ENCODE measurements around the gene NCOA7.

The NCOA7 gene

GRCh38 chr6:125790358-125791150 lies at the start of gene NCOA7:
TSS of gene NCOA7 (plus strand) at chr6:125790960. CDS start at chr6:125815355, 24,395 bp downstream.
- DNase-seq (ENCODE audit: low read depth): peak; percentile 80

- no peak for DNase-seq (ENCODE audit: low read depth)
Measured at GRCh38 chr6:125741336-125741735, 49.4 kb upstream of the NCOA7 start.

DNA sequence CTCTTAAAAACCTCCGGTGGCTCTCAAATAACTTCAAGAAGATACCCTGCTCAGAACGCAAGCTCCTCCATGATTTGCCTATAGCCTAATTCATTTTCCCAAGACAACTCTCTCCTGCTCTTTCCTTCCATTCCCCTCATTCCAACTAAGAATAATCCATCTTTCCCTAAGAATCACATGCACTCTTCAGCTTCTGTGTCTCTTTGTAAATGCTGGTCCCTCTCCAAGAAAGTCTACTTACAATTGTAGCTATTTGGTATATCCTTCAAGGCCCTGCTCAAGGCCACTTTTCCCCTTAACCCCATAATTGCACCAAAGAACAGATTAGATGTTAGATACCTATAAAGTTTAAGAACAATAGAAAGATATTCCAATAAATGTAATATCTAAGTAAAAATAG lies 48.7 kb upstream of the NCOA7 start:
- DNase-seq (ENCODE audit: low read depth): no peak

DNA sequence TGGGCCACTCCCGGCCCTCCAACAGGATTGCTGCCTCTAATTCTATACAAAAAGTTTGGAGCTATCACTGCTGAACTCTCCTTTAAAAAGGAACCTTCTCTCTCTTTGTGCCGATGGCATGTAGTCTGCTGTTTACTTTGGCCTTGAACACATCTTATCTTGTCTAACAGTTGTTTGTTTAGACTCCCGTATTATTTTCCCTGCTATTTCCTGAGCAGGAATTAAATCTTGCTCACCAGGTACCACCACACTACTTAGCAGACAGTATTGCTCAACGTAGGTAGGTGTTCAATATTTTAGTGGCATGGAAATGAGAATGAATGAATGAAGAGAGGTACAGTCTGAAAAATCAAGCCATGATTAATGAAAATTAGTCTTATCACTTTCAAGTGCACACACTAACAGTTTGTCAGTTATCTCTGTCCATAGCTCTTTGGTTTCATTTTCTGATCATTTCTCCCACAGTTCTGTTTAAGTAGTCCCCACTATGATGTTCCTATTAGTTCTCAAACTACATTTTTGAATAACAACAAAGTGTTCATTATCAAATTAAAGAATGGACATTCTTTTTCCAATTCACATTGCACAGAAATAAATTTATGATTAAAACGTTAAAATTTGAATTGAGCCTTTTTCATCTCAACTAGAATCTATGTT lies 48.2 kb upstream of the NCOA7 start:
- no peak for DNase-seq (ENCODE audit: low read depth)

DNA sequence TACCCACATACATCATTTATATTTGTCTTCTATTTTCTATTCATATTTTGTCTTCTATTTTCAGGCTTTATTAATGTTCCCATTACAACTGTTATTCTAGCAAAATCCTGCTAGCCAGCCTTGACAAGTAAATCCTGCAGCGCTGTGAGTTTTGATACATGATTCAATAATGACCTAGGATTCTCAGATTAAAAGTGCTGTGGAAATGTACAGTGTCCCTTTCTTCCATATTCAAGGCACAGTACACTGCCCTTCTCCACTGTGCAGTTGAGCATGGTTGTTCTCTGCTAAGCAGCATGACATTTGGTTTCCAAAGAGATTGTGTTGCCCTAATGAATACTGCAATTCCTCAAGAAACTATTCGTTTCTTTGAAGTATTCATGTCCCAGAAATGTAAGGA lies 47.2 kb upstream of the NCOA7 start:
- DNase-seq (ENCODE audit: low read depth): no peak

GRCh38 chr6:125745281-125746018 lies 45.3 kb upstream of the NCOA7 start:
- DNase-seq (ENCODE audit: low read depth): no peak

GRCh38 chr6:125746019-125746414 lies 44.7 kb upstream of the NCOA7 start:
- no peak for DNase-seq (ENCODE audit: low read depth)

DNA sequence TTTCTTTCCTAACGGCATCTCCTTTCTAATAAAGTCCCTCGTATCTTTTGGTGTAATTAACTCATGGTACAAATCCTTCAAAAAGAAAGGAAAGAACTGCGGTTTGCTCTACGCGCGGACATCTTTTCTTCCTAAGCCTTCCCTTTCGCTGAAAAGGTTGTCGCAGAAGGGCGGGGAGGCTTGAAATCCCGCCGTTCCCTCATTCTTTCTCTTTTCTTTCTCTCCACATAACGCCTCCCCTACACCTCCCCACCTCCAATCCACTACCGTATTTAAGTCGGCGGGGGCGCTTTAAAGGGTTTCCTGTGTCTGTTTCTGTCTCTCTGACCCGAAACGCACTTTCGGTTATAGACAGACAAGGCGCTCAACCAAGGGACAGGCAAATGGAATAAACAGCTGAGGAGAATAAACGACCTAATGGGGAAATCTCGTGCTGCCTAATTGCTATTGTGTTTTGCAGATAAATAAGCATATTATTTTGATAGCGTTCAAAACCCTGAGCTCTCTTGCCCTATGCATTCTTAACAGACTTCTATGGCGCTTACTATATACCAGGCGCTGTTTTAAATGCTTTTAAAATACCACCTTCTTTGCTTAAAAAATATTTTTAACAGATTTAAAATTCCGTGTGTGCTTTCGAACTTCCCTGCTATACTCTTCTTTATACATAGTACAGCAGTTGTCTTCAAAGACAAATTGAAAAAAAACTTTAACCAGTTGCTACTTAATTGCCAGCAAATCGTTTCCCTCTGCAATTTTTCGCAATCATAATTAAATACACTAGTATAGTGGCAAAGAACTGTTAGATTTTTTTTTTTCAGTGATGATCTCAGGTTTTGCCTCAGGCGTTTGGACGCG lies 43.8 kb upstream of the NCOA7 start:
- DNase-seq (ENCODE audit: low read depth): peak; percentile 55

DNA sequence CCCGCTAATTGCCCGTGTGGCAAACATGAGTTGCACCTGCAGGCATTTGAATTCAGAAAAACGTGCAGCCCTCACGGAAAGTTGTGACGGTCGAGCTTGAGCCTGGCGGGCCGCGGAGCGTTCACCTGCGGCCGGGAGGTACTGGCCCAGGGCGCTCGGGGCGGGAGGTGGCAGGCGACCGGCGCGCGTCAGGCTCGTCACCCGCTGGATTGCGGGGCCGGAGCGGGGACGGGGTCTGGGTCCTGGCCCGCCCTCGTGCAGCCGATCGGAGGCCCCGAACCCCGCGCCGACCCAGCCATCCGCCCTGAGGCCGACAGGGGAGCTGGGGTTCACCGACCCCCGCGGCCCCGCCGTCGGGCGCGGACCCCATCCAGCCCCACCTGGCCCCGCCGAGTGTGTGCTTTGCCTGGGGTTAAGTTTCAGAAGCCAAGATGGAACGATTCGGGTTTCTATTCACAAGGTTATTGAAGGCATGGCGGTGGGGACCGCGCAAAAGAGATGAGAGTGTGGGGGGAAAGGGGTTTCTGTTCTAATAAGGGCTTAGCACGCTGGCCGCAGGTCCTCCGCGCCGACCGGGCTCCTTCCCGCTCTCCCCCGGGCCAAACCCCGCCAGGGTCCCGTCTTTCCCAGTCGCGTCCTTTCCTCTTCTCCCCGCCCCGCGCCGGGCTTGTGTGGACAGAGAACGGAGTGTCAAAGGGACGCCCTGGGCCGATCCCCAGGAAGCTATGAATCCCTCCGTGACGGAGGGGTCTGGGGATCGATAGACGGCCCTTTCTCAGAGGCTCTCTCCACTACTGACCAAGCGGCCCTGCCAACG lies 43.0 kb upstream of the NCOA7 start:
- peak; percentile 23 for DNase-seq (ENCODE audit: low read depth)

DNA sequence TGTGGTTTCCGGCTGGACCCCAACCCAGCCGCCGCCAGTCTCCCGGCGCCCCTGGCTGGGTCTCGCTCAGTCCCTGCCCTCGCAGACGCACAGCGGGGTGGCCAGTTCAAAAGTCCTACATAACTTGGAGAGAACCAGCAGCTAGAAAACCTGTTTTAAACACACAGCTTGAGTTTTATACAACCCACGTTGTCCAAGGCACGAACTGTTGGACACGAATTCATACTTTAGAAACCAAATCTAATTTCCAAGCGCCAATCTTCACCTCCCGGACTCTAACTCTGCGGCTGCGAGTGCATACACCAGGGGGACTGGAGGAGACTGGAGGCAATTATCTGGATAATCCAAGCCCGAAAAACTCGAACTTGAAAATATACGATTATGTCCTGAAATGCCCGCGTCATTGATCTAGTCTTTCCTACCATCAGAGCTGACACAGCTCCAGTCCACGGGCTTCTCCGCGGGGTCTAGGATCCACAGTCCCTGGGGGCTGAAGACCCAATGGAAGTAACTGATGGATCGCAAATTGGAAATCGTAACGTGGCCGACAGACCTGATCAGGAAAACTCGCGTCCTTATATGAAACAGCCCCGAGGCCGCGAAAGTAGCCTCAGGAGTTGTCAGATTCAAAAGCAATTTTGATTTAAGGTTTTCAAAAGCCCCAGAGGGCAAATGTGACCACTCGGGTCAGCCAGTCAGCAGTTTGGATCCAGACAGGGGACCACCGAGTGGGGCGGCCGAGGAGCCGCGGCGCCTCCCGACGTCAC lies 42.2 kb upstream of the NCOA7 start:
- DNase-seq (ENCODE audit: low read depth): peak; percentile 23

GRCh38 chr6:125749173-125749864 lies 41.4 kb upstream of the NCOA7 start, which contains the start of gene HEY2:
TSS of gene HEY2 (plus strand) at chr6:125749632. CDS start at chr6:125749777, 145 bp downstream.
- DNase-seq (ENCODE audit: low read depth): peak; percentile 89

GRCh38 chr6:125749865-125750691 lies 40.7 kb upstream of the NCOA7 start:
- no peak for DNase-seq (ENCODE audit: low read depth)

GRCh38 chr6:125750692-125751333 lies 39.9 kb upstream of the NCOA7 start:
- no peak for DNase-seq (ENCODE audit: low read depth)

DNA sequence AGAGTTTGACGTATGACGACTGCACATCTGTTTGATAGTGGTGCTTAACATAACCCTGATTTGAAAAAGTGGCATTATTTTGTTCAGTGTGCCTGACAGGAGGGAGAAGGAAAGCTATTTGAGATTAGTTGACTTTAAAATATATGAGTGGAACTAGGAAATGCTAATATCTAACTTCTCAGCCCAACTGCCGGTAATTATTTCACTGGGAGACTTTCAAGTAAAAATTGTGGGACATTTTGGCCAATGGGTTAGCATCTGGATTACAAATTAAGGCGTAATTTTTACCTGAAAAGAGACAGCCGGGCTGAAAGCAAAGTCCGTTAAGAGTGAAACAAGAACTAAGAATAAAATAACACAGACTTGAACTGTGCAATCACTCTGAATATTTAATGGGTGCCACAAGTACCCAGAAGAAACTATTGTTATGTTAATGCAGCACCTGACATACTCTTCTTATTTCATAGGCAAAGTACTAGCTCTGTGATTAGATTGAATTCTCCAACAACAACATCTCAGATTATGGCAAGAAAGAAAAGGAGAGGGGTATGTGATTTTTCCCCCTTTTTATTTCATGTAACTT lies 39.3 kb upstream of the NCOA7 start:
- no peak for DNase-seq (ENCODE audit: low read depth)

GRCh38 chr6:125752773-125753172 lies 38.0 kb upstream of the NCOA7 start:
- no peak for DNase-seq (ENCODE audit: low read depth)

GRCh38 chr6:125753218-125753936 lies 37.4 kb upstream of the NCOA7 start:
- peak; percentile 43 for DNase-seq (ENCODE audit: low read depth)

GRCh38 chr6:125753937-125754259 lies 36.9 kb upstream of the NCOA7 start:
- no peak for DNase-seq (ENCODE audit: low read depth)
